GM19023 (cell line): ENCODE data around the gene SYCP3.
"Not testable (repeated sequence)": the region's sequence is repeated elsewhere in the genome, so short reads cannot be mapped to it uniquely, and the experiment has no call there.

ENCODE experiments used
- ATAC-seq: cut with Tn5 transposase; IDR thresholded peaks from one replicate; pipeline ENCODE4 v1.9.1; 2021; ENCODE audit warnings: mild to moderate bottlenecking, moderate library complexity; ENCODE audit not compliant: unreplicated experiment

SYCP3 gene

GRCh38 chr12:101761350-101761749 is 22.1 kb upstream of the SYCP3 start:
- no peak for ATAC-seq

GRCh38 chr12:101759396-101760047 is 20.3 kb upstream of the SYCP3 start:
- no peak for ATAC-seq

GRCh38 chr12:101750152-101750551 is 10.9 kb upstream of the SYCP3 start:
- ATAC-seq: no peak

GRCh38 chr12:101749657-101750056 is 10.4 kb upstream of the SYCP3 start:
- ATAC-seq: no peak

GRCh38 chr12:101748907-101749306 is 9.6 kb upstream of the SYCP3 start:
- ATAC-seq: no peak

- ATAC-seq: no peak
These were observed 8.4 kb upstream of the SYCP3 start for GRCh38 chr12:101747697-101748096.

- no peak for ATAC-seq
These were observed 7.4 kb upstream of the SYCP3 start for GRCh38 chr12:101746661-101747060.

GRCh38 chr12:101746196-101746595 is 6.9 kb upstream of the SYCP3 start:
- ATAC-seq: no peak

GRCh38 chr12:101745481-101745880 is 6.2 kb upstream of the SYCP3 start:
- no peak for ATAC-seq

GRCh38 chr12:101743724-101744472 is 4.6 kb upstream of the SYCP3 start:
- peak; percentile 98 for ATAC-seq

GRCh38 chr12:101743242-101743641 is 4.0 kb upstream of the SYCP3 start:
- ATAC-seq: no peak

- no peak for ATAC-seq
These were observed 1.7 kb upstream of the SYCP3 start for GRCh38 chr12:101740980-101741379.

GRCh38 chr12:101740566-101740965 is 1.3 kb upstream of the SYCP3 start:
- ATAC-seq: no peak

- no peak for ATAC-seq
These were observed 1.8 kb downstream of the SYCP3 start for GRCh38 chr12:101737476-101737875.

GRCh38 chr12:101734482-101734881 is 4.8 kb downstream of the SYCP3 start:
- ATAC-seq: not testable (repeated sequence)

- no peak for ATAC-seq
These were observed 6.1 kb downstream of the SYCP3 start for GRCh38 chr12:101733166-101733565.

GRCh38 chr12:101732318-101732717 is 6.9 kb downstream of the SYCP3 start:
- ATAC-seq: no peak

- ATAC-seq: no peak
These were observed 9.4 kb downstream of the SYCP3 start for GRCh38 chr12:101729842-101730241.

GRCh38 chr12:101727098-101727497 is 12.2 kb downstream of the SYCP3 start:
- ATAC-seq: no peak

- no peak for ATAC-seq
These were observed 16.9 kb downstream of the SYCP3 start for GRCh38 chr12:101722392-101722791.

GRCh38 chr12:101720118-101720517 is 19.1 kb downstream of the SYCP3 start:
- no peak for ATAC-seq

- no peak for ATAC-seq
These were observed 19.7 kb downstream of the SYCP3 start for GRCh38 chr12:101719566-101719965.
